Thyroid gland (tissue), 4 donors: ENCODE results near the gene MB21D2. TPM values are rescaled to one million over a fixed set of nuclear protein-coding genes. Genes with fewer than 3 reads are reported as not detected.

Source experiments
- DNase-seq, 2 donors: peaks; one replicate each; pipeline ENCODE4 v3.0.0-alpha.2; 2019
- H3K27ac ChIP-seq, 3 donors: fragments of 200-600 bp; sonication (generic); 1 replicate in 2 of 3; 2 replicates in 1 of 3; pipeline ENCODE4 v1.5.1; 2016 to 2019; ENCODE audit warnings: mild to moderate bottlenecking in 1 of 3, moderate library complexity in 1 of 3
- H3K27me3 ChIP-seq: fragments of 200-600 bp; sonication (generic); one replicate; pipeline ENCODE4 v1.5.1; 2019
- H3K36me3 ChIP-seq, 2 donors: fragments of 200-600 bp; sonication (generic); one replicate each; pipeline ENCODE4 v1.5.1; 2016 to 2019
- H3K4me1 ChIP-seq, 2 donors: fragments of 200-600 bp; sonication (generic); one replicate each; pipeline ENCODE4 v1.5.1; 2017 to 2019
- H3K4me3 ChIP-seq, 3 donors: fragments of 200-600 bp; sonication (generic); replicated peaks in 1 of 3; 1 replicate in 2 of 3; 2 replicates in 1 of 3; pipeline ENCODE4 v1.5.1; 2016; ENCODE audit warnings: mild to moderate bottlenecking in 1 of 3
- H3K9me3 ChIP-seq: fragments of 200-600 bp; sonication (generic); one replicate; pipeline ENCODE4 v1.5.1; 2017
- CTCF ChIP-seq, 6 experiments: fragments of 200-600 bp in 3 of 6; fragments of 450-650 bp in 3 of 6; sonication (generic) in 3 of 6; IDR thresholded peaks; one replicate each; pipeline ENCODE4 v1.5.1; 2016 to 2019; ENCODE audit warnings: antibody characterized with exemption in 6 of 6, mild to moderate bottlenecking in 2 of 6, inconsistent platforms in 1 of 6, moderate library complexity in 1 of 6
- POLR2A ChIP-seq, 2 donors: fragments of 450-650 bp; IDR thresholded peaks; one replicate each; pipeline ENCODE4 v1.6.1; 2017; ENCODE audit warnings: antibody characterized with exemption in 2 of 2, mild to moderate bottlenecking in 2 of 2, moderate library complexity in 1 of 2
- WGBS, 2 donors: methylation state at CpG; one replicate each; pipeline ENCODE4 v1.1.5; 2017; 5-methylcytosine and 5-hydroxymethylcytosine counted together
- intact Hi-C: fragments of 100-400 bp; cut with DNase I; formaldehyde crosslinking; loops from one replicate; pipeline ENCODE4 v1.15.1; 2023
- total RNA-seq, 4 donors: library from RNA; depleted of rRNA; stranded (reverse); fragments of >200 nt; gene quantifications; one replicate each; pipeline ENCODE4 v1.2.3, GENCODE V29; 2016

The MB21D2 gene
- total RNA-seq, 4 donors from 2014 or later, result 3.4 to 5.2 (median 3.9) TPM

- Histone ChIP-seq H3K4me1 (no peaks in the 10 kb centered on the region), H3K4me3 (no peak overlapping the region), H3K36me3 (no peaks in the 10 kb centered on the region), H3K9me3 (no peaks in the 10 kb centered on the region), H3K27me3 (no peaks in the 10 kb centered on the region), H3K27ac (no peak overlapping the region)
- intact Hi-C loops, result no loop called here
- TF ChIP-seq POLR2A (IDR thresholded peaks at IDR 0.05), result no peak
- no peak for TF ChIP-seq CTCF (IDR thresholded peaks at IDR 0.05)
- WGBS, 2 donors, result 87 to 91% methylated on average over 3 of the region's 3 CpGs
- DNase-seq, result no peak
Observed at GRCh38 chr3:192905980-192906678, 11.5 kb downstream of the MB21D2 start.

GRCh38 chr3:192904632-192905289 lies 12.9 kb downstream of the MB21D2 start:
- intact Hi-C loops, result no loop called here
- no peak overlapping the region for H3K4me3 ChIP-seq
- no peak for DNase-seq
- no peaks in the 10 kb centered on the region for H3K9me3 ChIP-seq
- TF ChIP-seq CTCF (IDR thresholded peaks at IDR 0.05), result no peak
- no peak for TF ChIP-seq POLR2A (IDR thresholded peaks at IDR 0.05)
- H3K4me1 ChIP-seq, result no peaks in the 10 kb centered on the region
- H3K36me3 ChIP-seq, result no peaks in the 10 kb centered on the region
- 94 to 95% methylated on average over 10 of the region's 10 CpGs for WGBS, 2 donors
- no peaks in the 10 kb centered on the region for H3K27me3 ChIP-seq
- no peak overlapping the region for H3K27ac ChIP-seq

GRCh38 chr3:192902549-192902948 lies 15.1 kb downstream of the MB21D2 start:
- intact Hi-C loops, result no loop called here
- Histone ChIP-seq H3K4me1 (no peaks in the 10 kb centered on the region), H3K9me3 (no peaks in the 10 kb centered on the region), H3K36me3 (no peaks in the 10 kb centered on the region), H3K4me3 (no peak overlapping the region), H3K27ac (no peak overlapping the region), H3K27me3 (no peaks in the 10 kb centered on the region)
- no peak for DNase-seq
- WGBS, 2 donors, result 91 to 94% methylated on average over 4 of the region's 4 CpGs
- TF ChIP-seq CTCF (IDR thresholded peaks at IDR 0.05) (no peak), POLR2A (IDR thresholded peaks at IDR 0.05) (no peak)

GRCh38 chr3:192901435-192901834 lies 16.2 kb downstream of the MB21D2 start:
- Histone ChIP-seq H3K36me3 (no peaks in the 10 kb centered on the region), H3K27me3 (no peaks in the 10 kb centered on the region), H3K9me3 (no peaks in the 10 kb centered on the region), H3K4me1 (no peaks in the 10 kb centered on the region), H3K4me3 (no peak overlapping the region), H3K27ac (no peak overlapping the region)
- no peak for TF ChIP-seq POLR2A (IDR thresholded peaks at IDR 0.05)
- no peak for TF ChIP-seq CTCF (IDR thresholded peaks at IDR 0.05)
- intact Hi-C loops, result no loop called here
- DNase-seq, result no peak
- 63 to 71% methylated on average over 1 of the region's 1 CpG for WGBS, 2 donors

- Histone ChIP-seq H3K9me3 (no peaks in the 10 kb centered on the region), H3K27me3 (no peaks in the 10 kb centered on the region), H3K4me3 (no peak overlapping the region), H3K4me1 (no peaks in the 10 kb centered on the region), H3K36me3 (no peaks in the 10 kb centered on the region), H3K27ac (no peak overlapping the region)
- WGBS, 2 donors, result 76 to 79% methylated on average over 3 of the region's 3 CpGs
- no peak for TF ChIP-seq POLR2A (IDR thresholded peaks at IDR 0.05)
- TF ChIP-seq CTCF (IDR thresholded peaks at IDR 0.05), result no peak
- DNase-seq, result no peak
- intact Hi-C loops, result no loop called here
Observed at GRCh38 chr3:192899540-192899982, 18.1 kb downstream of the MB21D2 start.
